Measurements from ENCODE around the gene ITGB7. TPM values are rescaled to one million over a fixed set of nuclear protein-coding genes. Genes with fewer than 3 reads are reported as not detected.
"Not testable (repeated sequence)": the region's sequence is repeated elsewhere in the genome, so short reads cannot be mapped to it uniquely, and the experiment has no call there.

Gene ITGB7
- total RNA-seq, 4 donors from 2014 or later, result 2.9 to 29.1 (median 6.8) TPM

DNA sequence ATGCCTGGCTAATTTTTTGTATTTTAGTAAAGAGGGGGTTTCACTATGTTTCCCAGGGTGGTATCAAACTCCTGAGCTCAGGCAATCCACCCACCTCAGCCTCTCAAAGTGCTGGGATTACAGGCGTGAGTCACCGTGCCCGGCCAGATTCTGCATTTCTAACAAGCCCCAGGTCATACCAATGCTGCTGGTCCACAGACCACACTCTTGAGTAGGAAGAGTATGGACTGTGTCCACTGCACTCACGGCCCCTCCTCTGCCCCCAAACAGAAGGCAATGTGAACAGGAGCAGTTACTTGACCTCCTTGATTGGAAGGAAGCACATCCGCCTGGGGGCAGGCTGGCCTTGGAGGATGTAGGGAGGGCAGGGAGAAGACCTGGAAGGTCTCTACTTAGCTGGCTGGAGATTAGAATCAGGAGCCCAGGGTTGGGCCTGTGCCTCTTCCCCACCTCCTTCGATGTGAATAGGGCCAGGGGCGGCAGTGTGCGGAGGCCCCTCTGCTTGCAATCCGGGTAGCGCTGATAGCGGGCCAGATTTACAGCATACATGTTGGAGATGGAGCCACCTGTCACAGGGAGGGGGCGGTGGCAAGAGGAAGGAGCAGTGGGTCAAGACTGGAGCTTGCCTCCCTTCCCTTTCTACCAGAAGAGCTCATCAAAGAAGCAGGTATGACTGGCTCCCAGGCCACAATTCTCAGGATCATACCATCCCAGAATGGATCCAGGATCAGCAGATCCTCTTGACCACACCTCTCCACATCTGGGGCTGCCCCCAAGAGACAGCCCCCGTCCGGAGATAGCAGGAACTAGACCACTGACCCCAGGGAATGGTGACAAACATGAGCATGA lies 36.0 kb downstream of the ITGB7 start:
- DNase-seq (ENCODE audit: low spot score in 2 of 2), result no peak
- no peaks in the 10 kb centered on the region for H3K9me3 ChIP-seq
- H3K4me3 ChIP-seq, result no peak overlapping the region
- no peaks in the 10 kb centered on the region for H3K27me3 ChIP-seq
- TF ChIP-seq EP300 (IDR thresholded peaks at IDR 0.05) (no peak), POLR2A (IDR thresholded peaks at IDR 0.05) (no peak), POLR2AphosphoS5 (IDR thresholded peaks at IDR 0.05) (no peak)
- TF ChIP-seq, protein P1, sequence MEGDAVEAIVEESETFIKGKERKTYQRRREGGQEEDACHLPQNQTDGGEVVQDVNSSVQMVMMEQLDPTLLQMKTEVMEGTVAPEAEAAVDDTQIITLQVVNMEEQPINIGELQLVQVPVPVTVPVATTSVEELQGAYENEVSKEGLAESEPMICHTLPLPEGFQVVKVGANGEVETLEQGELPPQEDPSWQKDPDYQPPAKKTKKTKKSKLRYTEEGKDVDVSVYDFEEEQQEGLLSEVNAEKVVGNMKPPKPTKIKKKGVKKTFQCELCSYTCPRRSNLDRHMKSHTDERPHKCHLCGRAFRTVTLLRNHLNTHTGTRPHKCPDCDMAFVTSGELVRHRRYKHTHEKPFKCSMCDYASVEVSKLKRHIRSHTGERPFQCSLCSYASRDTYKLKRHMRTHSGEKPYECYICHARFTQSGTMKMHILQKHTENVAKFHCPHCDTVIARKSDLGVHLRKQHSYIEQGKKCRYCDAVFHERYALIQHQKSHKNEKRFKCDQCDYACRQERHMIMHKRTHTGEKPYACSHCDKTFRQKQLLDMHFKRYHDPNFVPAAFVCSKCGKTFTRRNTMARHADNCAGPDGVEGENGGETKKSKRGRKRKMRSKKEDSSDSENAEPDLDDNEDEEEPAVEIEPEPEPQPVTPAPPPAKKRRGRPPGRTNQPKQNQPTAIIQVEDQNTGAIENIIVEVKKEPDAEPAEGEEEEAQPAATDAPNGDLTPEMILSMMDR (IDR thresholded peaks at IDR 0.05), result no peak
- WGBS, result 78% methylated on average over 8 of the region's 14 CpGs
- no peak overlapping the region for H3K27ac ChIP-seq
- peaks cover 4% of the 10 kb centered on the region for H3K4me1 ChIP-seq
- H3K36me3 ChIP-seq, result peaks cover 21% of the 10 kb centered on the region

DNA sequence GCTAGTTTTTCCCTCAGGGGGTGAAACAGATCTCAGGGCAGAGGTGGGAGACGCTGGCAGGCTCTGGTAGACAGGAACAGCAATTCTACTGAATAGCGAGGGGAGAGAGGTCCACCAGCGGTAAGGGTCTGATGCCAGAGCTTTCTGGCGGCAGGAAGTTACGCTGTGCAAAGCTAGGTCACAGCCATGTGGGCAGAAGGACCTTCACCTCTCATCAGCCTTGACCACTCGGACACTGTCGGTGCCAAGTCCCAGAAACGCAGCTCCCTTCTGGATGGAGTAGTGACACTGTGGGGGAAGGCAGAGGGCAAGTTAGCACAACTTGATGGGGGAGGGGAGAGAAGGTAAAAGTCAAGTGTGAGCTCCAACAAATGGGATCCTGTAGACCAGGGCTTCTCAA lies 36.8 kb downstream of the ITGB7 start:
- TF ChIP-seq POLR2A (IDR thresholded peaks at IDR 0.05) (no peak), POLR2AphosphoS5 (IDR thresholded peaks at IDR 0.05) (no peak)
- TF ChIP-seq, protein P1 (IDR thresholded peaks at IDR 0.05), result no peak
- H3K36me3 ChIP-seq, result peaks cover 25% of the 10 kb centered on the region
- no peaks in the 10 kb centered on the region for H3K9me3 ChIP-seq
- H3K27ac ChIP-seq, result no peak overlapping the region
- H3K4me3 ChIP-seq, result no peak overlapping the region
- peaks cover 4% of the 10 kb centered on the region for H3K4me1 ChIP-seq
- no peak for DNase-seq (ENCODE audit: low spot score in 2 of 2)
- no peaks in the 10 kb centered on the region for H3K27me3 ChIP-seq
- WGBS, result 97% methylated on average over 8 of the region's 8 CpGs

DNA sequence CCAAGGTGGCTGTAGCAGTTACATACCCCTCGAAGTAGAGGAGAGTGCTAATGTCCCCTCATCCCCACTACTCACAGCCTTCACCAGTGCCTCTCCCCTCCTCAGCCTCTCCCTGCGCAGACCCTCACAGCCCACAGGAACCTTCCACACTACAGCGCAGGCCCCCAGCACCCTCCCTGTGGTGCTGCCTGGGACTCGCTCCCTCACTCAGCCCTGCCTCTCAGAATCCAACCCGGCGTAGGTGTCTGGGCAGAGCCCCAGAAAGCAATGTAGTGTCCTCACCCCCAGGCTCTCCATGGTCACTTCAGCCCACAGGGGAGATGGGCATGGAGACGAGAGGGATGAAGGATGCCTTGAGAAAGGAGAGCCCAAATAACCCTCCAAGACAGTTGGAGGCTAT lies 37.4 kb downstream of the ITGB7 start:
- H3K36me3 ChIP-seq, result peaks cover 25% of the 10 kb centered on the region
- TF ChIP-seq, protein P1 (IDR thresholded peaks at IDR 0.05), result no peak
- no peak for TF ChIP-seq POLR2A (IDR thresholded peaks at IDR 0.05)
- TF ChIP-seq POLR2AphosphoS5 (IDR thresholded peaks at IDR 0.05), result no peak
- TF ChIP-seq EP300 (IDR thresholded peaks at IDR 0.05), result no peak
- no peaks in the 10 kb centered on the region for H3K27me3 ChIP-seq
- H3K4me1 ChIP-seq, result no peaks in the 10 kb centered on the region
- no peak for DNase-seq (ENCODE audit: low spot score in 2 of 2)
- no peak overlapping the region for H3K4me3 ChIP-seq
- H3K27ac ChIP-seq, result no peak overlapping the region
- no peaks in the 10 kb centered on the region for H3K9me3 ChIP-seq
- WGBS, result 91% methylated on average over 7 of the region's 7 CpGs

DNA sequence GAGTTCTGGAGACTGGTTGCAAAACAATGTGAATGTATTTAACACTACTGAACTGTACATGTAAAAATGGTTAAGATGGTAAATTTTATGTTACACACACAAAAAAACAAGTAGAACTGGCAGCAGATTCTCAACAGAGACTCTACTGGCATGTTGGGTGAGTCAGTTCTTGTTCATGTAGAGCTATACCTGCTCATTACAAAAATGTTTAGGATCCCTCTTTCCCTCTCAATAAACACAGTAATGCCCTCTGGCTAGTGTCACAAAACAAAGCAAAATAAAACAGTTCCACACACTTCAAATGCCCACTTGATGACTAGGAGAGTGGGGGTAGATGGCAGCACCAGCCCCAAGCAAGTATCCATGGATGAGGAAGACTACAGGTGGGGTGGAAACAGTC lies 40.2 kb downstream of the ITGB7 start:
- H3K4me1 ChIP-seq, result no peaks in the 10 kb centered on the region
- peaks cover 25% of the 10 kb centered on the region for H3K36me3 ChIP-seq
- no peak overlapping the region for H3K4me3 ChIP-seq
- no peak for TF ChIP-seq POLR2A (IDR thresholded peaks at IDR 0.05)
- TF ChIP-seq POLR2AphosphoS5 (IDR thresholded peaks at IDR 0.05), result no peak
- TF ChIP-seq EP300 (IDR thresholded peaks at IDR 0.05), result no peak
- TF ChIP-seq, protein P1 (IDR thresholded peaks at IDR 0.05), result no peak
- no peak for DNase-seq (ENCODE audit: low spot score in 2 of 2)
- no peak overlapping the region for H3K27ac ChIP-seq
- no peaks in the 10 kb centered on the region for H3K9me3 ChIP-seq
- H3K27me3 ChIP-seq, result no peaks in the 10 kb centered on the region

DNA sequence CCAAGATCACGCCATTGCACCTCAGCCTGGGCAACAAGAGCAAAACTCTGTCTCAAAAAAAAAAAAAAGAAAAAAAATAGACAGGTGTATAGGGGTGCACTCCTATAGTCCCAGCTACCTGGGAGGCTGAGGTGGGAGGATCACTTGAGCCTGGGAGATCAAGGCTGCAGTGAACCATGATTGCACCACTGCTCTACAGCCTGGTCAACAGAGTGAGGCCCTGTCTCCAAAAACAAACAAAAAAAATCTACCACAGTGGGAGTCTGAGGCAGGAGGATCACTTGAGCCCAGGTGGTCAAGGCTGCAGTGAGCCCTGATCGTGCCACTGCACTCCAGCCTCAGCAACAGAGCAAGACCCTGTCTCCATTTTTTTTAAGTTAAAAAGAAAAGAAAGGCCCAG lies 44.0 kb downstream of the ITGB7 start:
- H3K27me3 ChIP-seq; H3K9me3 ChIP-seq; H3K4me3 ChIP-seq; H3K4me1 ChIP-seq; H3K27ac ChIP-seq; DNase-seq (ENCODE audit: low spot score in 2 of 2): not testable (repeated sequence)
- H3K36me3 ChIP-seq, result peaks cover 11% of the 10 kb centered on the region
- WGBS, result 92% methylated on average over 2 of the region's 2 CpGs
